ENCODE data around the gene IRF5. TPM values are rescaled to one million over a fixed set of nuclear protein-coding genes. Genes with fewer than 3 reads are reported as not detected.
A peak's percentile ranks its signal among the peaks of the same experiment; 100 is the strongest.

IRF5 gene
- total RNA-seq, 1 donor from 2014 or later = 1.8 TPM

DNA sequence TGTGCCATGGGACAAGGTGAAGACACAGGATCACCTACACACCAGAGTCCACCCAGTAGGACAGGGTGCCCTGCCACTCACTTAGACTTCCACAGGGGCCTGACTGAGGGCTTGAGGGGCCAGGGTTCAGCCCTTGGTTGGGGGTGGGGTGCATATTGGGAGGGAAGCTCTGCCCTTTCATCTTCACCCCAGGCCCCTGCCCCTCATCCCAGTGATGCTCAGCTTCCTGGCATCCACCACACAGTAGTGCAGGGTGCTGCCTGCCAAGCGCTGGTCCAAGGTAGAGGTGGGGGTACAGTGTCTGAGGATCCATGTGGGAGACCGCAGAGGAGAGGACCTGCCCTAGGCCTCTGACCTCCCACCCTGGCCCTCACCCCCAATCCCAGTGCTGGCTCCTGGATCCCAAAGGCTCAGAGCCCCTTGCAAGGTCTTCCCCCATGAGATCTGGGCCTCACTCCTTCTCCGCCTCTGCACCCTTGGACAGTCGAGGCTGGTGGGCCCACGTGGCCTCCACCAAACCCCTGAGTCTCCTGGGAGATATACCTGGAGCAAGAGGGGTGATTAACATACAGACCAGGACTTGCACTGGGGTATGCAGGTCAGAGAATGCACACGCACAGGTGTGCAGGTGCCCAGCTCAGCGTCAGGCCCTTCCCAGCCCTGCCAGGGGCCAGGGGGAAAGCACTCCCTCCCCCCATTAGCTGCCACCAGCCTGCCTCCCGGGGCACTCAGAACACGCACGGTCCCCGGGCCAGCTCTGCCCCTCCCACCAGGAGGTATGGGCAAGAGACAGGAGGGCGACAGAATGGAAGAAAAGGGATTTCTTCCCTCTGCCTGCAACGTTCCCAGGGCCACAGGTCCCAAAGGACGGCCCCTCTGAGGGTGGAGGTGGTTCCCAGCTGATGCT lies 8.6 kb upstream of the IRF5 start:
- Mint-ChIP-seq H3K9me3 (no peaks in the 10 kb centered on the region), H3K27me3 (peaks cover 18% of the 10 kb centered on the region), H3K36me3 (no peaks in the 10 kb centered on the region), H3K4me1 (ENCODE audit: unreplicated experiment) (no peaks in the 10 kb centered on the region), H3K27ac (no peak overlapping the region), H3K4me3 (no peak overlapping the region)
- DNase-seq (ENCODE audit: extremely low spot score, unreplicated experiment) = no peak
- TF ChIP-seq, protein P1, sequence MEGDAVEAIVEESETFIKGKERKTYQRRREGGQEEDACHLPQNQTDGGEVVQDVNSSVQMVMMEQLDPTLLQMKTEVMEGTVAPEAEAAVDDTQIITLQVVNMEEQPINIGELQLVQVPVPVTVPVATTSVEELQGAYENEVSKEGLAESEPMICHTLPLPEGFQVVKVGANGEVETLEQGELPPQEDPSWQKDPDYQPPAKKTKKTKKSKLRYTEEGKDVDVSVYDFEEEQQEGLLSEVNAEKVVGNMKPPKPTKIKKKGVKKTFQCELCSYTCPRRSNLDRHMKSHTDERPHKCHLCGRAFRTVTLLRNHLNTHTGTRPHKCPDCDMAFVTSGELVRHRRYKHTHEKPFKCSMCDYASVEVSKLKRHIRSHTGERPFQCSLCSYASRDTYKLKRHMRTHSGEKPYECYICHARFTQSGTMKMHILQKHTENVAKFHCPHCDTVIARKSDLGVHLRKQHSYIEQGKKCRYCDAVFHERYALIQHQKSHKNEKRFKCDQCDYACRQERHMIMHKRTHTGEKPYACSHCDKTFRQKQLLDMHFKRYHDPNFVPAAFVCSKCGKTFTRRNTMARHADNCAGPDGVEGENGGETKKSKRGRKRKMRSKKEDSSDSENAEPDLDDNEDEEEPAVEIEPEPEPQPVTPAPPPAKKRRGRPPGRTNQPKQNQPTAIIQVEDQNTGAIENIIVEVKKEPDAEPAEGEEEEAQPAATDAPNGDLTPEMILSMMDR (conservative IDR thresholded peaks at IDR 0.05) = no peak

DNA sequence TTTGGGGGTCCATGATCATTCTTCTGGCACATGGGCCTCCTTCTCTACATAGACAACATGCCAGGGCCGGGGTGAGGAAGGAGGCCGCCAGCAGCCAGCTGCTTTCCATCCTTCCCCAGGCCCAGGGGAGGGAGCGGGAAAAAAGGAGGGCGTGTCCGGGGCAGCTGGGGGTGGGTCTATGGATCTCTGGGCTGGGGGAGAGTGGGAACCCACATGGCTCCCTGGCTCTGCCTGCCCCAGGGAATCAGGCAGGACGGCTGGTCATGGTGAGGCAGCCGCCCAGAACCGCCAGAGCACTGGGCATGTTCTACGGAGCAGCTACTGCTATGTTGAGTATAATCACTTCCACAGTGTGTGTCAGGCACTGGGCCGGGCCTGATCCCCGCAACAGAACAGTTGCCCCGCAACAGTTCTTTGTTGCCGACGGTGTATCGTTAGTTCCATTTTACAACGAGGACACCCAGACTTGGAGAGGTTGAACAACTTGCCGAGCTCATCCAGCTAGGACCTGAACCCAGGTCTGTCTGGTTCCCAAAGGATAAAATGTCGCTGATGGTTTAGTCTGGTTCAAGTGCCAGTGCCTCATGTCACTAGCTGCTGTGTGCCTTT lies 6.4 kb upstream of the IRF5 start:
- H3K27me3 Mint-ChIP-seq = peaks cover 22% of the 10 kb centered on the region
- no peaks in the 10 kb centered on the region for H3K9me3 Mint-ChIP-seq
- DNase-seq (ENCODE audit: extremely low spot score, unreplicated experiment) = peak; percentile 58
- TF ChIP-seq, protein P1 (conservative IDR thresholded peaks at IDR 0.05) = no peak
- H3K36me3 Mint-ChIP-seq = no peaks in the 10 kb centered on the region
- no peak overlapping the region for H3K27ac Mint-ChIP-seq
- no peaks in the 10 kb centered on the region for H3K4me1 Mint-ChIP-seq (ENCODE audit: unreplicated experiment)
- no peak overlapping the region for H3K4me3 Mint-ChIP-seq

DNA sequence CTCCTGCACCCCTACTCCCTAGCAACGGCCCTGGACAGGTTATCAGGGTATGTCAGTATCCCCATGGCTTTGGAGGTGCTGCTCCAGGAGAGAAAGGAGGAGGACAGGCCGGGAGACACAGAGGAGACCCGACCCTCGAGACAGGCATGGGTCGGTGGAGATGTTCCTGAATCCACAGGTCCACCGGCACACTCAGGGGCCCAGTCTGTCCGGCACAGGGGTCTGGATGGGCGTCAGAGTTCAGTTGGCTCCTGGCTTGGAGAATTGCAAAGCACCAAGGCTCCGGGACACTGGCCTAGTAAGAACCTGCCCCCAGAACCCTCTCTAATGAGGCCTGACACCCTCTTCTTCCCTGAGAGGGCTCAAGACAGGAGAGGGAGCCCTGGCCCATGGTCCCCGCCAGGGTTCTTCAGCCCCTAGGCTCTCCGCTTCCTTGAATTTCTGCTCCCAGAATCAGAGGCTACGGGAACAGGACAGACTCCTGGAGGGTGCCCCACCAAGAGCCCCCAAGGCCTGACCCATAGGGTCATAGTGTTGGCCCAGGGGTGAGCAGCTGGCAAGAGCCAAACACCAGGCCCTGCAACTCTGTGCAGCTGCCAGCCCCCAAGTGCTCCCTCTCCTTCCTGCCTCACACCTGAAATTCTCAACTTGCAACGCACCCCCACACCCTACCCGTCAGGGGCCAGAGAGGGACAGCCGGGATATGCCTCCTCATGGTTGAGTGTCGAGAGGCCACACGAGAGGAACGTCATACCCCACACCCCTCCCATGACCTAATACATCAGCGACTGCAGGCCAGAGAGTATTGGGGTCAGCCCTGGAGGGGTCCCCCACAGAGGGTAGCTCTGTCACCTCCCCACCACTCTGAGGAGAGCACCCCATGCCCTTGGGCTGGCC lies 5.5 kb upstream of the IRF5 start:
- peak; percentile 59 for DNase-seq (ENCODE audit: extremely low spot score, unreplicated experiment)
- H3K27me3 Mint-ChIP-seq = peaks cover 30% of the 10 kb centered on the region
- H3K27ac Mint-ChIP-seq = no peak overlapping the region
- H3K4me3 Mint-ChIP-seq = no peak overlapping the region
- TF ChIP-seq, protein P1 (conservative IDR thresholded peaks at IDR 0.05) = no peak
- H3K9me3 Mint-ChIP-seq = no peaks in the 10 kb centered on the region
- H3K4me1 Mint-ChIP-seq (ENCODE audit: unreplicated experiment) = peaks cover 5% of the 10 kb centered on the region
- no peaks in the 10 kb centered on the region for H3K36me3 Mint-ChIP-seq

DNA sequence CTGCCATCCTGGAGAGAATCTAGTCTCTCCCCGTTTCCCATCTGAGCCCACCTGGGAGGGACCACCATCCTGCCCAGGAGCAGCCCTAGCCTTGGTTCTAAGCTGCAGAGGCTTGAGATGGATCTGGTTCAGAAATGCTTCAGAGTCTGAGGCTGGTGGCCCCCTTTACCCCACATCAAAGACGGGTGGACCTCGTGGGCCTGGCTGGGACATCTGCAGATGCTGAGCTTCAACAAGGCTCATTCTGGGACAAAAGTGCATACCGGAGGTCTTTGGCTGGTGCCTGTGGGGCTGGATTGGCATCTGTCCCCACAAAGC lies 4.9 kb upstream of the IRF5 start:
- Mint-ChIP-seq H3K36me3 (no peaks in the 10 kb centered on the region), H3K27me3 (peaks cover 34% of the 10 kb centered on the region), H3K9me3 (no peaks in the 10 kb centered on the region), H3K27ac (no peak overlapping the region), H3K4me1 (ENCODE audit: unreplicated experiment) (peaks cover 6% of the 10 kb centered on the region), H3K4me3 (no peak overlapping the region)
- TF ChIP-seq, protein P1 (conservative IDR thresholded peaks at IDR 0.05) = no peak
- peak; percentile 53 for DNase-seq (ENCODE audit: extremely low spot score, unreplicated experiment)

DNA sequence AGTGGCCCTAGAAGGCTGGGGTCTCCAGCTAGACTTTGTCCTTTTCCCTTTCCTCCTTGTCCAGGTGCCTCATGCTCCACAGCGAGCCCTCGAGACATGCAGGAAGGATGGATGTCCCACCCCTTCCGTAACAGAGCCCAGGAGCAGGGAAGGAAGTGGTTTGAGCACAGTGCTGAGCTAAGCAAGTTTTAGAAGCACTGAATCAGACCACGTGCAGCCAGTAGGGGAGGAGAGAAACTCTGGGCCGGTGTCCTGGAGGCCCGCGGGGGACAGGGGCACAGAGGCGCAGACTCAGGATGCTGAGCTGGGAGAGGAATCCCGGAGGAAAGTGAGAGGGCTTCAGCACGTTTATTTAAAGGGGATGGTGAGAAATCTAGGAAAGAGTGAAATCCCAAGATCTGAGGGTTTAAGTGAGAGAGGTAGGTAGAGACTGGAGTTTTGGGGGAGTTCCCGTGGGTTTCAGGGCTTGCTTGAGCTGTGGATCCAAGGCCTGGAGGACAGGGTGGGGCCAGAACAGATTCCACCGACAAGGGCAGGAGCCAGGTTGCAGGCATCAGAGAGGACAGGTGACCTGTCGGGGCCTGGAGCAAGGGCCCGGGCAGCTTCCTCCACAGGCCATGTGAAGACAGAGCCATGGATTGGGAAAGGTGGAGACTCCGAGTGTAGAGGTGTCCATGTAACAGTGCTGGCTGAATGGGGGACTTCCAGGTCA lies 4.4 kb upstream of the IRF5 start:
- H3K36me3 Mint-ChIP-seq = no peaks in the 10 kb centered on the region
- DNase-seq (ENCODE audit: extremely low spot score, unreplicated experiment) = peak; percentile 60
- H3K27me3 Mint-ChIP-seq = peaks cover 35% of the 10 kb centered on the region
- H3K4me1 Mint-ChIP-seq (ENCODE audit: unreplicated experiment) = peaks cover 6% of the 10 kb centered on the region
- no peaks in the 10 kb centered on the region for H3K9me3 Mint-ChIP-seq
- TF ChIP-seq, protein P1 (conservative IDR thresholded peaks at IDR 0.05) = no peak
- H3K27ac Mint-ChIP-seq = no peak overlapping the region
- no peak overlapping the region for H3K4me3 Mint-ChIP-seq

All from type B pancreatic cell (in vitro differentiated cells).